ENCODE results near the gene HDAC3.

Gene HDAC3

DNA sequence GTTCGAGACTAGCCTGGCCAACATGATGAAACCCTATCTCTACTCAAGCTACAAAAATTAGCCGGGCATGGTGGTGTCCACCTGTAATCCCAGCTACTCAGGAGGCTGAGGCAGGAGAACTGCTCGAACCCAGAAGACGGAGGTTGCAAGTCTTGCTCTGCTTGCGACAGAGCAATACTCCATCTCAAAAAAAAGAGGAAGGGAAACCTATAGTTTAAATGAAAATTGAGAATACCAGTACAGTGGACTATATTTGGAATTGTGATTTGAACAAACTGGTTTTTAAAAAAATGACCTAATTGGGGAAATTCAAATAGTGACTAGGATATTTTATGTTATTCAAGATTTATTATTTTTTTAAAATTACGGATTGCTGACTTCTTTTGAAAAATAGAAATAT lies 51.1 kb downstream of the HDAC3 start:
- Mint-ChIP-seq H3K27me3 (no peaks in the 10 kb centered on the region), H3K27ac (peak overlapping the region; percentile 31), H3K36me3 (peaks cover 34% of the 10 kb centered on the region), H3K4me1 (peaks cover 18% of the 10 kb centered on the region), H3K4me3 (no peak overlapping the region), H3K9me3 (no peaks in the 10 kb centered on the region)
- ATAC-seq (ENCODE audit: low read depth) (no peak), DNase-seq (ENCODE audit: low spot score in 2 of 2) (no peak)

DNA sequence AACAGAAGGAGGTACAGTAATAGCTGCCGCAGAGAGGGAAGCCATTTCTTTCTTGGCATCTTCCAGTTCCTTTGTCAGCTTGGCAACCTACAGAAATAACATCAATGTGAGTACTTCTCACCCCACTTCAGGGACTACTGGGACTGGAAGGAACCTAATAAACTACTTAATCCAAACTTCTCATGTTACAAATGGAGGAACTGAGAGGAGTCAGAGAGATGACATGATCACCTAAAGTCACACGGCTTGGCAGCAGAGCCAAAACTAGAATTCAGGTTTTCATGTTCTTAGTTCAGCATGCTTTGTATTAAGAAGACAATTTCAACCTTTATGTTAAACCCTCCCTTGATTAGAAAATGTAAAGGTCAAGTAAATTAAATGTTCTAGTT lies 62.5 kb downstream of the HDAC3 start:
- ATAC-seq (ENCODE audit: low read depth) (no peak), DNase-seq (ENCODE audit: low spot score in 2 of 2) (no peak)
- Mint-ChIP-seq H3K27ac (no peak overlapping the region), H3K27me3 (no peaks in the 10 kb centered on the region), H3K4me1 (peaks cover 9% of the 10 kb centered on the region), H3K4me3 (no peak overlapping the region), H3K9me3 (no peaks in the 10 kb centered on the region), H3K36me3 (peaks cover 41% of the 10 kb centered on the region)

DNA sequence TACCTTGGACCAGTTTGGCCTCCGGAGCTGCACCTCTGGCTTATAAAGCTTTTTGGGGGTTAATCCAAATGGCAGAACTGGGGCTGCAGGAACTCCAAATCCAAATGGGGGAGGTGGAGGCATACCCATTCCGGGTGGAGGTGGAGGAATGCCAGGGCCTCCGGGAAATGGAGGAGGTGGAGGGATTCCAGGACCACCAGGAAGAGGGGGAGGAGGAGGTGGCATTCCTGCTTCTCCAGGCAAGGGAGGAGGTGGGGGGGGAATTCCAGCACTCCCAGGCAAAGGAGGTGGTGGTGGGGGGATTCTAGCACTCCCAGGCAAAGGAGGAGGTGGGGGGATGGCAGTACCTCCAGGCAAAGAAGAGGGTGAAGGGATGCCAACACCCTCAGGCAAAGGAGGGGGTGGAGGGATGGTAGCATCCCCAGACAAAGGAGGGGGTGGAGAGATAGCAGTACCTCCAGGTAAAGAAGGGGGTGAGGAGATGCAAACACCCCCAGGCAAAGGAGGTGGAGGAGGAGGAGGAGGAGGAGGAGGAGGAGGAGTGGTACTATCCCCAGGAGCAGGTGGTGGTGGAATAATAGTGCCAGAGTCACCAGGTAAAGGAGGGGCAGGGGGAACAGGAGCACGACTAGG lies 63.0 kb downstream of the HDAC3 start:
- DNase-seq (ENCODE audit: low spot score in 2 of 2) (no peak), ATAC-seq (ENCODE audit: low read depth) (no peak)
- Mint-ChIP-seq H3K36me3 (peaks cover 38% of the 10 kb centered on the region), H3K4me3 (no peak overlapping the region), H3K4me1 (peaks cover 9% of the 10 kb centered on the region), H3K9me3 (no peaks in the 10 kb centered on the region), H3K27me3 (no peaks in the 10 kb centered on the region), H3K27ac (no peak overlapping the region)

Measured in memory B cell (primary cell).